Activated naive CD4-positive, alpha-beta T cell treated with anti-CD3 and anti-CD28 coated beads, Interleukin-2, amount 50 U/mL, for 72 hours (primary cell): ENCODE measurements around the gene MAT2A. TPM values are rescaled to one million over a fixed set of nuclear protein-coding genes. Genes with fewer than 3 reads are reported as not detected.

Source experiments
- total RNA-seq, 2 donors: library from RNA; stranded (reverse); gene quantifications; one replicate each; pipeline ENCODE4 v1.2.3, GENCODE V29; 2022

The MAT2A gene
- total RNA-seq, 2 donors from 2014 or later = 271 to 281 TPM

Other genes starting within 250 kb of the MAT2A start
- gene TGOLN2, start 211.2 kb upstream of the MAT2A start, total RNA-seq = 100 to 1,000 TPM in 1 of 2 donors, 10 to 100 TPM in 1; 92.2 to 112 TPM
- gene RETSAT, start 184.6 kb upstream of the MAT2A start, total RNA-seq = 10 to 100 TPM; 20.2 to 27.7 TPM
- 10 to 100 TPM; 11.9 to 30.1 TPM for gene ELMOD3, start 184.4 kb upstream of the MAT2A start, total RNA-seq
- 10 to 100 TPM; 38.0 to 39.8 TPM for gene CAPG, start 128.8 kb upstream of the MAT2A start, total RNA-seq
- 1 to 10 TPM in 1 of 2 donors, under 1 TPM in 1; 0.55 to 2.5 TPM for gene SH2D6, start 120.5 kb upstream of the MAT2A start, total RNA-seq
- gene GGCX, start 22.3 kb downstream of the MAT2A start, total RNA-seq = 10 to 100 TPM; 21.2 to 21.5 TPM
- gene VAMP8, start 38.4 kb downstream of the MAT2A start, total RNA-seq = 100 to 1,000 TPM; 119 to 135 TPM
- 10 to 100 TPM; 50.6 to 68.0 TPM for gene VAMP5, start 45.3 kb downstream of the MAT2A start, total RNA-seq
- 100 to 1,000 TPM; 128 to 163 TPM for gene RNF181, start 56.6 kb downstream of the MAT2A start, total RNA-seq
- gene TMEM150A, start 63.5 kb downstream of the MAT2A start, total RNA-seq = 1 to 10 TPM in 1 of 2 donors, under 1 TPM in 1; 0.91 to 3.1 TPM
- gene C2orf68, start 72.9 kb downstream of the MAT2A start, total RNA-seq = 10 to 100 TPM; 28.8 to 38.9 TPM
- 100 to 1,000 TPM in 1 of 2 donors, 10 to 100 TPM in 1; 70.7 to 105 TPM for gene USP39, start 77.0 kb downstream of the MAT2A start, total RNA-seq
- not detected for gene SFTPB, start 129.0 kb downstream of the MAT2A start, total RNA-seq
- gene GNLY, start 155.2 kb downstream of the MAT2A start, total RNA-seq = 10 to 100 TPM; 24.0 to 31.8 TPM
- gene ATOH8, start 214.8 kb downstream of the MAT2A start, total RNA-seq = not detected